ENCODE data around the gene RPL19.

The RPL19 gene

GRCh38 chr17:39171933-39172332, 28.1 kb upstream of the RPL19 start:
- no peaks in the 10 kb centered on the region for H3K79me2 ChIP-seq (ENCODE audit: low read length)
- no peaks in the 10 kb centered on the region for H3K4me1 ChIP-seq (ENCODE audit: low read length)
- no peak overlapping the region for H2AFZ ChIP-seq (ENCODE audit: low read depth, low read length)
- TF ChIP-seq CTCF (IDR thresholded peaks at IDR 0.05; ENCODE audit: low read depth, low read length) = no peak
- no peak for TF ChIP-seq EZH2phosphoT487 (IDR thresholded peaks at IDR 0.05; ENCODE audit: low read depth)
- peaks cover 7% of the 10 kb centered on the region for H3K36me3 ChIP-seq (replicated peaks; ENCODE audit: low read depth, low read length)
- H3K4me3 ChIP-seq (ENCODE audit: low read length) = no peak overlapping the region
- H3K27me3 ChIP-seq (ENCODE audit: low read depth, low read length) = peaks cover 4% of the 10 kb centered on the region; the same call in 1 of the 2 replicates
- H4K20me1 ChIP-seq (ENCODE audit: insufficient read depth, low read length) = no peaks in the 10 kb centered on the region; the same call in 1 of the 2 replicates
- H3K9ac ChIP-seq (ENCODE audit: low read length) = no peak overlapping the region
- no peak overlapping the region for H3K4me2 ChIP-seq (ENCODE audit: low read length)
- H3K9me3 ChIP-seq (ENCODE audit: insufficient read depth, low read length) = no peaks in the 10 kb centered on the region
- no peak overlapping the region for H3K27ac ChIP-seq (ENCODE audit: low read length)

- H3K4me2 ChIP-seq (ENCODE audit: low read length) = no peak overlapping the region
- TF ChIP-seq CTCF (IDR thresholded peaks at IDR 0.05; ENCODE audit: low read depth, low read length) (no peak), EZH2phosphoT487 (IDR thresholded peaks at IDR 0.05; ENCODE audit: low read depth) (no peak)
Observed at GRCh38 chr17:39173080-39173479, 27.0 kb upstream of the RPL19 start.

GRCh38 chr17:39173526-39174274, 26.4 kb upstream of the RPL19 start:
- H3K36me3 ChIP-seq (replicated peaks; ENCODE audit: low read depth, low read length) = peaks cover 7% of the 10 kb centered on the region
- H3K27me3 ChIP-seq (ENCODE audit: low read depth, low read length) = no peaks in the 10 kb centered on the region
- no peaks in the 10 kb centered on the region; the same call in 1 of the 2 replicates for H4K20me1 ChIP-seq (ENCODE audit: insufficient read depth, low read length)
- no peaks in the 10 kb centered on the region for H3K9me3 ChIP-seq (ENCODE audit: insufficient read depth, low read length)
- no peak overlapping the region for H2AFZ ChIP-seq (ENCODE audit: low read depth, low read length)
- no peak overlapping the region for H3K4me3 ChIP-seq (ENCODE audit: low read length)
- no peak overlapping the region for H3K27ac ChIP-seq (ENCODE audit: low read length)
- TF ChIP-seq EZH2phosphoT487 (IDR thresholded peaks at IDR 0.05; ENCODE audit: low read depth) (no peak), CTCF (IDR thresholded peaks at IDR 0.05; ENCODE audit: low read depth, low read length) (no peak)
- H3K4me2 ChIP-seq (ENCODE audit: low read length) = no peak overlapping the region
- no peaks in the 10 kb centered on the region for H3K4me1 ChIP-seq (ENCODE audit: low read length)
- H3K9ac ChIP-seq (ENCODE audit: low read length) = no peak overlapping the region
- H3K79me2 ChIP-seq (ENCODE audit: low read length) = no peaks in the 10 kb centered on the region

More at GRCh38 chr17:39173080-39173479, 27.0 kb upstream of the RPL19 start:
- H3K9ac ChIP-seq (ENCODE audit: low read length) = no peak overlapping the region
- H3K79me2 ChIP-seq (ENCODE audit: low read length) = no peaks in the 10 kb centered on the region
- H3K27me3 ChIP-seq (ENCODE audit: low read depth, low read length) = no peaks in the 10 kb centered on the region
- H2AFZ ChIP-seq (ENCODE audit: low read depth, low read length) = no peak overlapping the region
- no peaks in the 10 kb centered on the region; the same call in 1 of the 2 replicates for H4K20me1 ChIP-seq (ENCODE audit: insufficient read depth, low read length)
- no peaks in the 10 kb centered on the region for H3K9me3 ChIP-seq (ENCODE audit: insufficient read depth, low read length)
- H3K36me3 ChIP-seq (replicated peaks; ENCODE audit: low read depth, low read length) = peaks cover 7% of the 10 kb centered on the region
- no peak overlapping the region for H3K27ac ChIP-seq (ENCODE audit: low read length)
- no peak overlapping the region for H3K4me3 ChIP-seq (ENCODE audit: low read length)
- H3K4me1 ChIP-seq (ENCODE audit: low read length) = no peaks in the 10 kb centered on the region

GRCh38 chr17:39174920-39175694, 25.0 kb upstream of the RPL19 start:
- H3K27ac ChIP-seq (ENCODE audit: low read length) = no peak overlapping the region
- TF ChIP-seq EZH2phosphoT487 (IDR thresholded peaks at IDR 0.05; ENCODE audit: low read depth) = no peak
- peak; percentile 75 for TF ChIP-seq CTCF (IDR thresholded peaks at IDR 0.05; ENCODE audit: low read depth, low read length)
- no peak overlapping the region for H3K4me3 ChIP-seq (ENCODE audit: low read length)
- no peaks in the 10 kb centered on the region; the same call in 1 of the 2 replicates for H4K20me1 ChIP-seq (ENCODE audit: insufficient read depth, low read length)
- H3K4me1 ChIP-seq (ENCODE audit: low read length) = no peaks in the 10 kb centered on the region
- no peaks in the 10 kb centered on the region for H3K27me3 ChIP-seq (ENCODE audit: low read depth, low read length)
- no peak overlapping the region for H2AFZ ChIP-seq (ENCODE audit: low read depth, low read length)
- H3K4me2 ChIP-seq (ENCODE audit: low read length) = no peak overlapping the region
- H3K36me3 ChIP-seq (replicated peaks; ENCODE audit: low read depth, low read length) = peaks cover 7% of the 10 kb centered on the region
- no peaks in the 10 kb centered on the region for H3K9me3 ChIP-seq (ENCODE audit: insufficient read depth, low read length)
- H3K79me2 ChIP-seq (ENCODE audit: low read length) = no peaks in the 10 kb centered on the region
- no peak overlapping the region for H3K9ac ChIP-seq (ENCODE audit: low read length)
